SJSA1 (cell line): ENCODE data around the gene OLFML3. TPM values are rescaled to one million over a fixed set of nuclear protein-coding genes. Genes with fewer than 3 reads are reported as not detected.
"Not testable (repeated sequence)": the region's sequence is repeated elsewhere in the genome, so short reads cannot be mapped to it uniquely, and the experiment has no call there.

ENCODE experiments used
- DNase-seq, 2 experiments: peaks; one replicate each; pipeline ENCODE4 v3.0.0-alpha.2; 2015 to 2020; ENCODE audit warnings: low spot score in 2 of 2, low read depth in 1 of 2
- H3K27ac ChIP-seq: fragments of 250-450 bp; sonication (Bioruptor Pico); 2 replicates; pipeline ENCODE4 v1.5.1; 2020; ENCODE audit warnings: mild to moderate bottlenecking, moderate library complexity
- H3K27me3 ChIP-seq: fragments of 250-450 bp; sonication (Bioruptor Pico); replicated peaks from 2 replicates; pipeline ENCODE4 v1.5.1; 2020; ENCODE audit warnings: mild to moderate bottlenecking, moderate library complexity
- H3K36me3 ChIP-seq: fragments of 250-450 bp; sonication (Bioruptor Pico); 2 replicates; pipeline ENCODE4 v1.5.1; 2020; ENCODE audit warnings: mild to moderate bottlenecking
- H3K4me1 ChIP-seq: fragments of 250-450 bp; sonication (Bioruptor Pico); replicated peaks from 2 replicates; pipeline ENCODE4 v1.6.1; 2021; ENCODE audit warnings: mild to moderate bottlenecking
- H3K4me3 ChIP-seq: fragments of 250-450 bp; sonication (Bioruptor Pico); 2 replicates; pipeline ENCODE4 v1.5.1; 2020; ENCODE audit warnings: mild to moderate bottlenecking
- H3K9me3 ChIP-seq: fragments of 250-450 bp; sonication (Bioruptor Pico); replicated peaks from 2 replicates; pipeline ENCODE4 v1.5.1; 2020; ENCODE audit warnings: mild to moderate bottlenecking
- total RNA-seq: library from RNA; depleted of rRNA; stranded (reverse); fragments of >200 nt; shearing (Covaris generic); gene quantifications from 2 replicates; pipeline ENCODE4 v1.2.3, GENCODE V29; 2014

Gene OLFML3
- total RNA-seq, 1 experiment from 2014 or later: 58.2 TPM

- no peaks in the 10 kb centered on the region for H3K36me3 ChIP-seq
- no peak overlapping the region for H3K27ac ChIP-seq
- H3K4me1 ChIP-seq: no peaks in the 10 kb centered on the region
- 0 out of 2 replicates have a peak, but pooled peaks cover 4% of the 10 kb centered on the region for H3K27me3 ChIP-seq
- no peak for DNase-seq
- H3K4me3 ChIP-seq: no peak overlapping the region
- H3K9me3 ChIP-seq: peaks cover 8% of the 10 kb centered on the region
Observed at GRCh38 chr1:113990530-113990929, 11.3 kb downstream of the OLFML3 start.

- Histone ChIP-seq H3K4me3 (no peak overlapping the region), H3K36me3 (no peaks in the 10 kb centered on the region), H3K9me3 (peaks cover 9% of the 10 kb centered on the region), H3K4me1 (no peaks in the 10 kb centered on the region), H3K27ac (no peak overlapping the region), H3K27me3 (0 out of 2 replicates have a peak, but pooled peaks cover 4% of the 10 kb centered on the region)
- no peak for DNase-seq
Observed at GRCh38 chr1:113990961-113991360, 11.7 kb downstream of the OLFML3 start.

GRCh38 chr1:113991467-113991997 lies 12.3 kb downstream of the OLFML3 start:
- Histone ChIP-seq H3K9me3 (peaks cover 9% of the 10 kb centered on the region), H3K4me3 (no peak overlapping the region), H3K4me1 (no peaks in the 10 kb centered on the region), H3K27ac (no peak overlapping the region), H3K36me3 (no peaks in the 10 kb centered on the region), H3K27me3 (0 out of 2 replicates have a peak, but pooled peaks cover 4% of the 10 kb centered on the region)
- no peak for DNase-seq

- Histone ChIP-seq H3K4me1 (no peaks in the 10 kb centered on the region), H3K27me3 (0 out of 2 replicates have a peak, but pooled peaks cover 4% of the 10 kb centered on the region), H3K36me3 (no peaks in the 10 kb centered on the region), H3K27ac (no peak overlapping the region), H3K9me3 (peaks cover 9% of the 10 kb centered on the region), H3K4me3 (no peak overlapping the region)
- no peak for DNase-seq
Observed at GRCh38 chr1:113993072-113993471, 13.8 kb downstream of the OLFML3 start.

GRCh38 chr1:113993766-113994165 lies 14.5 kb downstream of the OLFML3 start:
- H3K4me1 ChIP-seq: no peaks in the 10 kb centered on the region
- H3K36me3 ChIP-seq: no peaks in the 10 kb centered on the region
- H3K27ac ChIP-seq: no peak overlapping the region
- peaks cover 9% of the 10 kb centered on the region for H3K9me3 ChIP-seq
- H3K4me3 ChIP-seq: no peak overlapping the region
- no peak for DNase-seq
- 0 out of 2 replicates have a peak, but pooled peaks cover 4% of the 10 kb centered on the region for H3K27me3 ChIP-seq

GRCh38 chr1:113995382-113995781 lies 16.1 kb downstream of the OLFML3 start:
- H3K9me3 ChIP-seq: peaks cover 9% of the 10 kb centered on the region
- H3K4me3 ChIP-seq: no peak overlapping the region
- H3K36me3 ChIP-seq: no peaks in the 10 kb centered on the region
- no peak overlapping the region for H3K27ac ChIP-seq
- no peak for DNase-seq
- H3K4me1 ChIP-seq: no peaks in the 10 kb centered on the region
- no peaks in the 10 kb centered on the region; the same call in 1 of the 2 replicates for H3K27me3 ChIP-seq

GRCh38 chr1:113998361-113998760 lies 19.1 kb downstream of the OLFML3 start:
- no peak overlapping the region for H3K27ac ChIP-seq
- no peaks in the 10 kb centered on the region for H3K36me3 ChIP-seq
- H3K4me1 ChIP-seq: no peaks in the 10 kb centered on the region
- no peak for DNase-seq
- no peaks in the 10 kb centered on the region; the same call in 1 of the 2 replicates for H3K27me3 ChIP-seq
- H3K4me3 ChIP-seq: no peak overlapping the region
- peaks cover 9% of the 10 kb centered on the region for H3K9me3 ChIP-seq

GRCh38 chr1:113999233-113999632 lies 20.0 kb downstream of the OLFML3 start:
- Histone ChIP-seq H3K27me3 (no peaks in the 10 kb centered on the region; the same call in 1 of the 2 replicates), H3K4me1 (no peaks in the 10 kb centered on the region), H3K4me3 (no peak overlapping the region), H3K9me3 (peaks cover 6% of the 10 kb centered on the region), H3K27ac (no peak overlapping the region), H3K36me3 (no peaks in the 10 kb centered on the region)
- DNase-seq: no peak

GRCh38 chr1:113999799-114000198 lies 20.5 kb downstream of the OLFML3 start:
- no peak overlapping the region for H3K4me3 ChIP-seq
- DNase-seq: no peak
- no peaks in the 10 kb centered on the region; the same call in 1 of the 2 replicates for H3K27me3 ChIP-seq
- H3K9me3 ChIP-seq: peaks cover 6% of the 10 kb centered on the region
- H3K36me3 ChIP-seq: no peaks in the 10 kb centered on the region
- H3K27ac ChIP-seq: no peak overlapping the region
- H3K4me1 ChIP-seq: no peaks in the 10 kb centered on the region

- Histone ChIP-seq H3K4me1 (no peaks in the 10 kb centered on the region), H3K36me3 (no peaks in the 10 kb centered on the region), H3K9me3 (peaks cover 2% of the 10 kb centered on the region), H3K27me3 (no peaks in the 10 kb centered on the region; the same call in 1 of the 2 replicates), H3K4me3 (no peak overlapping the region), H3K27ac (no peak overlapping the region)
- DNase-seq: no peak
Observed at GRCh38 chr1:114000406-114000805, 21.1 kb downstream of the OLFML3 start.

- no peak for DNase-seq
- Histone ChIP-seq H3K36me3 (no peaks in the 10 kb centered on the region), H3K4me1 (no peaks in the 10 kb centered on the region), H3K4me3 (no peak overlapping the region), H3K27ac (no peak overlapping the region), H3K27me3 (no peaks in the 10 kb centered on the region; the same call in 1 of the 2 replicates), H3K9me3 (no peaks in the 10 kb centered on the region)
Observed at GRCh38 chr1:114002492-114003239, 23.4 kb downstream of the OLFML3 start.

- no peak for DNase-seq
- Histone ChIP-seq H3K27me3 (no peaks in the 10 kb centered on the region; the same call in 1 of the 2 replicates), H3K4me1 (no peaks in the 10 kb centered on the region; the same call in 1 of the 2 replicates), H3K36me3 (no peaks in the 10 kb centered on the region), H3K9me3 (no peaks in the 10 kb centered on the region), H3K4me3 (no peak overlapping the region), H3K27ac (no peak overlapping the region)
Observed at GRCh38 chr1:114003431-114003830, 24.2 kb downstream of the OLFML3 start.

GRCh38 chr1:114006825-114007224 lies 27.6 kb downstream of the OLFML3 start:
- not testable (repeated sequence) for H3K36me3 ChIP-seq, H3K27me3 ChIP-seq, H3K27ac ChIP-seq, H3K4me1 ChIP-seq, DNase-seq, H3K9me3 ChIP-seq, H3K4me3 ChIP-seq

GRCh38 chr1:114008480-114008941 lies 29.2 kb downstream of the OLFML3 start:
- H3K9me3 ChIP-seq: no peaks in the 10 kb centered on the region
- H3K27ac ChIP-seq: no peak overlapping the region
- H3K36me3 ChIP-seq: no peaks in the 10 kb centered on the region
- H3K4me3 ChIP-seq: no peak overlapping the region
- H3K27me3 ChIP-seq: no peaks in the 10 kb centered on the region
- H3K4me1 ChIP-seq: peaks cover 9% of the 10 kb centered on the region; the same call in 1 of the 2 replicates
- DNase-seq: no peak
